HUES64 (cell line): ENCODE data around the gene PACRG.

Experiments
- H3K27ac ChIP-seq: 2 replicates; pipeline ENCODE4 v1.7.0; 2013; ENCODE audit warnings: low read depth, low read length, inconsistent platforms
- H3K27me3 ChIP-seq: 2 replicates; pipeline ENCODE4 v1.6.1; 2013; ENCODE audit warnings: mild to moderate bottlenecking, low read length; ENCODE audit not compliant: insufficient read depth
- H3K36me3 ChIP-seq: 2 replicates; pipeline ENCODE4 v1.6.1; 2013; ENCODE audit warnings: mild to moderate bottlenecking, low read length; ENCODE audit not compliant: insufficient read depth
- H3K4me1 ChIP-seq: 2 replicates; pipeline ENCODE4 v1.6.1; 2013; ENCODE audit warnings: mild to moderate bottlenecking, low read length, moderate library complexity; ENCODE audit not compliant: insufficient read depth
- H3K4me3 ChIP-seq: 2 replicates; pipeline ENCODE4 v1.5.1; 2013; ENCODE audit warnings: mild to moderate bottlenecking, low read length, moderate library complexity
- H3K9ac ChIP-seq: 2 replicates; pipeline ENCODE4 v1.6.1; 2013; ENCODE audit warnings: mild to moderate bottlenecking, low read depth, low read length
- H3K9me3 ChIP-seq: 2 replicates; pipeline ENCODE4 v1.6.1; 2013; ENCODE audit warnings: low read depth, low read length; ENCODE audit not compliant: insufficient read depth
- WGBS: fragments of 150-250, 120-280 bp; methylation state at CpG from one replicate; pipeline ENCODE4 v1.1.7; 2013; ENCODE audit warnings: missing lambda C conversion rate; 5-methylcytosine and 5-hydroxymethylcytosine counted together

The PACRG gene

DNA sequence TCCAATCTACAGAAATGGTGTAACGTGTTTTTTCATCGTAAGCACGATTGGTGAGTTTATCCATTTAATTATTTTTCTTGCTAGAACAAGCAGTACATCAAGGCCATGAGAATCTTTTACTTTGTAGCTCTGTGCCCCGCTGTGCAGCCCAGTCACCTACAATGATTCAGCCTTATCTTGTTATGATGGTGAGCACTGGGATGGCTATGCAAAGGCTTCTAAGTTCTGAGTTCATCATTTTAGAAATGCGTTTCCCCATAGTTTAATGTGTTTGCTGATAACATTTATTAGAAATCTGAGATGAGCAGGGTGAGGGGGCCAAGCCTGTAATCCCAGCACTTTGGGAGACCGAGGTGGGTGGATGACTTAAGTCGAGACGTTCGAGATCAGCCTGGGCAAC lies 575.0 kb downstream of the PACRG start:
- H3K27ac ChIP-seq: no peak overlapping the region
- H3K4me3 ChIP-seq: no peak overlapping the region
- peaks cover 6% of the 10 kb centered on the region; the same call in 1 of the 2 replicates for H3K4me1 ChIP-seq
- H3K9me3 ChIP-seq: no peaks in the 10 kb centered on the region
- no peaks in the 10 kb centered on the region for H3K27me3 ChIP-seq
- no peaks in the 10 kb centered on the region for H3K36me3 ChIP-seq
- WGBS: 94% methylated on average over 9 of the region's 9 CpGs
- H3K9ac ChIP-seq: no peak overlapping the region

DNA sequence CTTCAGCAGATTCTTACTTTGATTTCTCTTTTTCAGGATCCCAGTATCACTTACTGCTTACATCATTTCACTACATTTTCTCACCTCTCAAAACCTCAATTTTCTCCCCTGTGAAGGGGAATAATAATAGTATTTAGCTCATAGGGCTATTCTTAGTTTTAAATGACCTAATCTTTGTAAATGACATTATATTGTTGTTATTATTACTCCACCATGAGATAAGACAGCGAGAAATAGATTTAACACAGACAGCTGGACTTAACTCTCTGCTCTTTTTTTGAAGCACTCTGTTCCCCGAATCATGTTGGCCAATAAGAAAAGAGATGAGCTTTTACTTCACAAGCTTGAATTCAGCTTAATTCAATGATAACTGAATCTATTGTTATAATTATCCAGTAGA lies 578.2 kb downstream of the PACRG start:
- Histone ChIP-seq H3K4me3 (no peak overlapping the region), H3K4me1 (peaks cover 6% of the 10 kb centered on the region; the same call in 1 of the 2 replicates), H3K36me3 (no peaks in the 10 kb centered on the region), H3K27me3 (no peaks in the 10 kb centered on the region), H3K27ac (no peak overlapping the region), H3K9ac (no peak overlapping the region), H3K9me3 (no peaks in the 10 kb centered on the region)
- 74% methylated on average over 2 of the region's 2 CpGs for WGBS

DNA sequence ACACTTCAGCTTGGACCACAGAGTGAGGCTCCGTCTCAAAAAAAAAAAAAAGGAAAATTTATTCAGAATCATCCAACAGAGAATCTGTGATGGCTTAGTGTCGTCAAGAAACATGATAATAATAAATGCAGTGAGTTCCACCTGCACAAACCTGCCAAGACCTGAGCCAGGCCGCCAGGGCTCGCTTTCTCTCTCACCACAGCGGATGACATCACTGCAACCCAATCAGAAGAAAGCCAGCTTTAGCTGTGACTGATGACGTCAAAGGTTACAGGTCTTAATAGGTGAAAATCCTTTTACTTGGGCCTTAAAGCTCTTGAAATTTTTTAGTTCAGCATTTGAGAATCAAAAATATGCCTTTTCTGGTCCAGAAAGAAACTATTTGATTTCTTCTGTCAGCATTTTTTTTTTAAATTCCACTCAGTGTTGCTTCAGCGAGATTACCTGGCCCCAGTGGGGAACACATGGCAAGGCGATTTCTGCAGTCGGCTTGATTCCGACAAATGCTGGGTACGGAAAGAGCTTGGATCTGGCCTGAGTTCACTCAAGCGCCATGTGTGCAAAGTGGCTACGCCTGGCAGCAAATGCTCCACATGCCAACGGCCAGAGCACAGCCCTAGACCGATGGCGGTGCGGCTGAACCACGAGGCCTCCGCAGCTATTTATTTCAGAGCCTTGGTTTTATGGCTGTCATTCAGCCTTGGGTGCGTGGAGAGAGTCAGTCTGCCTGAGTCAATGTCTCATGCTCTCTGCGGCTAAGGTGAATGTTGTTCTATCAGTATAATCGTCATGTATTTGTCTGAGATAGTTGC lies 581.1 kb downstream of the PACRG start:
- no peaks in the 10 kb centered on the region for H3K27me3 ChIP-seq
- no peak overlapping the region for H3K9ac ChIP-seq
- H3K4me1 ChIP-seq: no peaks in the 10 kb centered on the region
- no peak overlapping the region for H3K27ac ChIP-seq
- WGBS: 95% methylated on average over 22 of the region's 22 CpGs
- no peaks in the 10 kb centered on the region for H3K9me3 ChIP-seq
- H3K36me3 ChIP-seq: no peaks in the 10 kb centered on the region
- no peak overlapping the region for H3K4me3 ChIP-seq

DNA sequence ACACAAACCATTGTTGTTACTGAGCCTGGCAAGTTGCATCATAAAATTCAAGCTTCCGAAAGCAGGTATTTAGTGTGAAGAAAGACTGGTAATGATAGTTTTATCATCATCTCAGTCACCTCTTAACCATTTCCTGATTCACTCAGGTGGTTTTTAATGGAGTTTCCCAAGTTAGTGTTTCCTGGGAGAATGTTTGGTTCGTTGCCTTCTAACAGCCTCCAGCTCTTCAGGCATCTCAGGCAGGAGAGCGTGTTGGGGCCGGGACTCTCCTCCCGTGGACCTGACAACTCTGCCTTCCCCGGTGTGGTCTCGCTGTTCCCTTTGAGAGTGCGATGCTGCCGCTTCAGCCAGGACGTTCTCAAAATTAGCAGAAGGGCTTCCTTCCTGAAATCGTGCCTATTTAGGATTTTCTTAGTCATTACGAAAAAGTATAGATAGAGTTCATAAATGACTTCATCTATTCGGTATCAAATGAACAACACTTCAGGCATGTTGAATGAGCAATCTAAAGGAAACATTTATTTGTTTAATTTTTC lies 581.8 kb downstream of the PACRG start:
- 91% methylated on average over 12 of the region's 13 CpGs for WGBS
- no peak overlapping the region for H3K4me3 ChIP-seq
- H3K27me3 ChIP-seq: no peaks in the 10 kb centered on the region
- H3K4me1 ChIP-seq: no peaks in the 10 kb centered on the region
- H3K9me3 ChIP-seq: no peaks in the 10 kb centered on the region
- H3K9ac ChIP-seq: no peak overlapping the region
- H3K36me3 ChIP-seq: no peaks in the 10 kb centered on the region
- no peak overlapping the region for H3K27ac ChIP-seq

DNA sequence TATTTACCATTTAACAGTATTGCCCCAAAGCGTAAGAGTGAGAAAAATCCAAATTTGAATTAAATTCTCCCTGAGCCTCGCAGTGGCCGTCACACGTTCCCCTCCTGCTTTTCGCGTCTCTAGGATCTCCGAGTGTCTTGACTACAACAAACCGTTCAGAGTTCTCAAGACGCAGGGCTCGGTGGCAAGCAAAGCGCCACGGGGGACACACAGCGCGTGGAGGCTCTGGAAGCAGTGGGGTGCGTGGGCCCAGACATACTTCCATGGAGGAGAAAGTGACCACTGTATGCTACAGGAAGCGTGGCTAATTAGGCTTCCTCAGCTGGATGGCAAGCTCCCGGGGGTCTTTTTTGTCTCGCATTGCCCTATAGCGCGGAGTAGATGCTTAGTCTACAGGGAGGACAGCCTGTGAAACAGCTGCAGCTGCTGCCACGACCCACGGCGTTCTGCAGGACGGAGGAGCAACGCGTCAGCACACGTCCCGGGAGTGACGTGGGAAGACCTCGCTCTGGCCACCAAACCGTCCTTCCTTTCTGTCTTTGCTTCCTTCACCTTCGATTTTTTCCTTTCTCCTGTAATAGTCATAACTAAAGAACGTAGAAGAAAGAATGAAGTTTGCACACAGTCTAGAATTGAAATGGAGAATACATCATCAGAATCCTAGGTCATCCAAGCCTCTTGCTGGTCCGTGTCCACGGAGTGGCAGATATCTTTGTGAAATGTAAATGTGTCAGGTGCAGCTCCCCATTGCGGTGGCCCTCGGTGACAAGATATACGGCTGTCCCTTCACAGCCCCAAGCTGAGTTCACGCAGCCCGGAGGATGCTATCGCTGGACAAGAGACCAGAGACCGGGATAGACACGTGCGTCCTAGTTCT lies 582.6 kb downstream of the PACRG start:
- Histone ChIP-seq H3K27me3 (no peaks in the 10 kb centered on the region), H3K9me3 (no peaks in the 10 kb centered on the region), H3K36me3 (no peaks in the 10 kb centered on the region), H3K9ac (no peak overlapping the region), H3K27ac (no peak overlapping the region), H3K4me1 (no peaks in the 10 kb centered on the region), H3K4me3 (no peak overlapping the region)
- WGBS: 96% methylated on average over 44 of the region's 44 CpGs

DNA sequence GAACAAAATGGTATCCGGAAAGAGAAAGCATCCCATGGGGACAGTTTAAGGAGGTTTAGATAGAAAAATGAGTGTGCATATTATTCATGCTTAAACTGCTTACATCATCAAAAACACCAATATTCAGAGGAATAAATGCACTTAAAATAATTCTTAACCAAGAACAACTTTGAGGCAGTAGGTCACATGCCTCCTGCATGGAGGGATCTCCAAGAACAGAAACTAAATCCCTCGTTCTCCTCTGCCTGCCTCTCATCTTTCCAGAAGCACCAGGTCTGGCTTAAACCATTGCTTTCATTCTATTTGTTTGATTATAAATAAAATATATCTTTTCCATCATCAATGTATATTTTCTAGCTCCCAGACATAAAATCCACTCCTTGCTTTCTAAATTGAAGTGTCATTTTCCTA lies 583.2 kb downstream of the PACRG start:
- WGBS: 95% methylated on average over 2 of the region's 2 CpGs
- no peaks in the 10 kb centered on the region for H3K4me1 ChIP-seq
- no peak overlapping the region for H3K27ac ChIP-seq
- no peak overlapping the region for H3K9ac ChIP-seq
- H3K4me3 ChIP-seq: no peak overlapping the region
- H3K27me3 ChIP-seq: no peaks in the 10 kb centered on the region
- H3K9me3 ChIP-seq: no peaks in the 10 kb centered on the region
- no peaks in the 10 kb centered on the region for H3K36me3 ChIP-seq

DNA sequence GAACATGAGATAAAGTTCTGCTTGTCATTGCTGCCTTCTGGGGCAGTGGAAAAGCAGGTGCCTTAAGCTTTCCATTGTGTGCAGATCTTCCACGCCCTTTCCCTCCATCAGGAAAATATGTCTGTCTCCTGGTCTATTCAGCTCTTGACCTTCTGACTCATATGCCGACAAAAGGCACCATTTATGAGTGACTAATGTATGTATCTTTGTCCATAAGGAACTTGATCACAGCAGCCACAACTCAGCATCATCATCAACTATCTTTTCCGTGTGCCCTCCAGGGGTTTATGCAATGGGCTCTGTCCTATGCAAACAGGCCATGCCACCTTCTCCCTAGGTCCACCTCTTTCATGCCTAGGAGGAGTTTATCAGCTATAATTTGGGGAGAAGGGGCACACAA lies 584.1 kb downstream of the PACRG start:
- Histone ChIP-seq H3K27ac (no peak overlapping the region), H3K27me3 (no peaks in the 10 kb centered on the region), H3K9me3 (no peaks in the 10 kb centered on the region), H3K36me3 (no peaks in the 10 kb centered on the region), H3K9ac (no peak overlapping the region), H3K4me3 (no peak overlapping the region), H3K4me1 (no peaks in the 10 kb centered on the region)
- 93% methylated on average over 3 of the region's 3 CpGs for WGBS

DNA sequence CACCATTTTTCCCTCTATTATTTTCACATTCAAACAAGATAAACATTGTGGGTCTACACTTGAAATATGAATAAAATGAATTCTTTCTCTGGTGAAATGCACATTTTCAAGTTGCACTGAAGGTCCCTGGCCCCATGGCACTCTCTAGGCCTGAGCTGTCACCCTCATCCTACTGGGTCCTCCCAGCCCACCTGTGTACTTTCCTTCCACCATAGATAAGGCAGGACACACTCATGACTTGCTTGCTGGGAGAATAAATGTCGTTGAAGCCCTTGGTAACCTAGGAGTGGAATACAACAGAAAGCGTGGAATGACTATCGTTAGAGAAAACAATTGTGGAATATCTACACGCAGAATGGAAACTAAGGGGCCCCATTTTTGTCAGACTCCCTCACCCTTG lies 585.8 kb downstream of the PACRG start:
- Histone ChIP-seq H3K27ac (no peak overlapping the region), H3K9ac (no peak overlapping the region), H3K27me3 (no peaks in the 10 kb centered on the region), H3K9me3 (no peaks in the 10 kb centered on the region), H3K4me3 (no peak overlapping the region), H3K36me3 (no peaks in the 10 kb centered on the region), H3K4me1 (no peaks in the 10 kb centered on the region)
- whole genome bisulfite sequencing: 95% methylated on average over 4 of the region's 4 CpGs

DNA sequence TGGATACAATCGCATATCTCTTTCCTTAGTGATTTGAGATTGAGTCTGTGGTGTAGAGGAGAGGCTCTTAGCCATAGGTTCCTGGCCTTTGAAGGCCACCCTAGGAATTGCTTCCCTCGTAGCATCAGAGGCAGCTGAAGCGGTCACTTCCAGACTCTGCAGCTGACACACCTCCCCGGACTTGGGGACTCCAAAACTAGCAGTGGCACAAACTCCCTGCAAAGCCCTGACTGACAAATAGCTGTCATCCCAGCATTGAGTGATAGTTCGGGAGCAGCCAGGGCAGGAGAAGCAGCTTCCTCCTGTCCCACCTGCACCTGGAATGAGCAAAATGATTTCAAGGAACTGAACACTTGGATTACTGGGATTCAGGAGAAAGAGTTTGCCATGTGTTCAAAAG lies 586.2 kb downstream of the PACRG start:
- Histone ChIP-seq H3K4me1 (no peaks in the 10 kb centered on the region), H3K9ac (no peak overlapping the region), H3K27me3 (no peaks in the 10 kb centered on the region), H3K9me3 (no peaks in the 10 kb centered on the region), H3K27ac (no peak overlapping the region), H3K36me3 (no peaks in the 10 kb centered on the region), H3K4me3 (no peak overlapping the region)
- 94% methylated on average over 5 of the region's 5 CpGs for WGBS

DNA sequence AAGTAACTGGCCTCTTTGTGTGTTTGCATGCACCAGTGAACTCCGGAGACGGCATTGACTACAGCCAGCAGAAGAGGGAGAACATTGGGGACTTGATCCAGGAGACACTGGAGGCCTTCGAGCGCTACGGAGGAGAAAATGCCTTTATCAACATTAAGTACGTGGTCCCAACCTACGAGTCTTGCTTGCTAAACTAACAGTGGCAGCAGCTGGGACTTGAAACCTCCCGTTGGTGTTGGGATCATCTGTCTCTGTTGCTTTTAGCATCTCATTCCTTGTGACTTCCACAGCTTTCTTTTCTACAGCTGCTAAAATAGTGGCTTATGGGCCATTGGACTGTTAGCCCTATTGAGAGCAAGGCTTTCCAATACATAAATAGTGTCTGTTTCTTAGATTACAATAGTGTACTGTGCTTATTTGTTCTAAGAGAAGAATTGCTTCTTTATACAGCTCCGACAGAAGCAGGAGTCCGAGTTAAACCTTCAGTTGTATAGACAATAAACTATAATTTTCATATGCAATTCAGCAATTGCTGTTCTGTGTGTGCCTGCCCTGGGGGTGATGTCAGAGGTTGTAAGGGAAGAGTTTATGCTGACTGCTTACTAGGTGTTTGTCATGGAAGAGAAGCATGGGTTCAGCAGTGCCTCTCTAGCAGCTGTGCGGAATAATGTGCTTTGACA lies 587.2 kb downstream of the PACRG start:
- WGBS: 92% methylated on average over 11 of the region's 11 CpGs
- H3K9ac ChIP-seq: no peak overlapping the region
- H3K27ac ChIP-seq: no peak overlapping the region
- H3K4me3 ChIP-seq: no peak overlapping the region
- no peaks in the 10 kb centered on the region for H3K36me3 ChIP-seq
- H3K27me3 ChIP-seq: no peaks in the 10 kb centered on the region
- no peaks in the 10 kb centered on the region for H3K9me3 ChIP-seq
- H3K4me1 ChIP-seq: no peaks in the 10 kb centered on the region
